Kidney (tissue), 14 donors: ENCODE results near the gene PARP9. TPM values are rescaled to one million over a fixed set of nuclear protein-coding genes. Genes with fewer than 3 reads are reported as not detected.

ENCODE experiments used
- DNase-seq, 5 donors: peaks; one replicate each; pipeline ENCODE4 v3.0.0-alpha.2; 2013 to 2020
- FAIRE-seq: peaks from 2 replicates; lab custom pipeline; 2012; peaks lifted over from hg19 to GRCh38; lab: Jason Lieb, UNC
- H3K27ac ChIP-seq, 2 donors: one replicate each; pipeline ENCODE4 v1.7.0; 2013; ENCODE audit warnings: low read depth in 2 of 2, low read length in 2 of 2, inconsistent platforms in 1 of 2
- H3K27me3 ChIP-seq: one replicate; pipeline ENCODE4 v1.7.1; 2013; ENCODE audit warnings: low read length, inconsistent platforms; ENCODE audit not compliant: control insufficient read depth, insufficient read depth
- H3K36me3 ChIP-seq, 3 donors: one replicate each; pipeline versions ENCODE4 v1.7.0 to v1.7.1; 2013; ENCODE audit warnings: low read length in 3 of 3, control low read depth in 1 of 3, inconsistent platforms in 1 of 3; ENCODE audit not compliant: insufficient read depth in 3 of 3, control insufficient read depth in 2 of 3
- H3K4me1 ChIP-seq, 3 donors: one replicate each; pipeline versions ENCODE4 v1.7.0 to v1.7.1; 2013; ENCODE audit warnings: low read length in 3 of 3, inconsistent platforms in 1 of 3, low read depth in 1 of 3; ENCODE audit not compliant: control insufficient read depth in 2 of 3, insufficient read depth in 2 of 3
- H3K4me3 ChIP-seq, 3 donors: one replicate each; pipeline versions ENCODE4 v1.7.0 to v1.8.1; 2013; ENCODE audit warnings: low read length in 3 of 3, control low read depth in 1 of 3, inconsistent platforms in 1 of 3
- H3K9ac ChIP-seq, 3 donors: one replicate each; pipeline versions ENCODE4 v1.7.0 to v1.7.1; 2013; ENCODE audit warnings: low read length in 3 of 3, control low read depth in 1 of 3, inconsistent platforms in 1 of 3
- H3K9me3 ChIP-seq, 3 donors: one replicate each; pipeline versions ENCODE4 v1.7.0 to v1.7.1; 2013; ENCODE audit warnings: low read length in 3 of 3, control low read depth in 1 of 3, inconsistent platforms in 1 of 3; ENCODE audit not compliant: control insufficient read depth in 2 of 3, insufficient read depth in 1 of 3
- intact Hi-C: fragments of 100-400 bp; cut with DNase I; formaldehyde crosslinking; loops from one replicate; pipeline ENCODE4 v1.11.1; 2022
- polyA plus RNA-seq: library from polyadenylated mRNA; stranded (reverse); fragments of 350-450 nt; fragmentation: Illumina TruSeq; extraction: RNeasy Lipid Tissue Mini Kit (QIAGEN cat#74804); gene quantifications from one replicate; pipeline ENCODE4 v1.2.3, GENCODE V29; 2014; ENCODE audit warnings: low read depth, low replicate concordance; ENCODE audit not compliant: insufficient read depth
- total RNA-seq: library from RNA; stranded (reverse); fragmentation: NEBNext Ultra II Directional; extraction: Animal tissue kit (Norgen Biotek cat#: 25700); gene quantifications from one replicate; pipeline ENCODE4 v1.2.1, GENCODE V29; 2021
- TF ChIP-seq, protein P1 (sequence below): IDR thresholded peaks from 3 replicates; pipeline ENCODE4 v1.5.1; 2012; ENCODE audit warnings: mild to moderate bottlenecking, moderate library complexity, borderline replicate concordance; ENCODE audit not compliant: insufficient read depth; ENCODE audit errors: extremely low read depth
- donor health status: control.
- donor health status: control.
- donor health status: control.
- donor health status: control.
- donor health status: control.
- donor health status: DM: yes; HTN: yes; CAD: no.
- donor health status: Normal renal cell carcinoma (clear cell type).

The PARP9 gene
- total and polyA plus RNA-seq, 2 donors from 2014 or later, result 27.8 to 54.0 TPM

GRCh38 chr3:122498152-122498551, 65.9 kb downstream of the PARP9 start:
- H3K4me3 ChIP-seq, result no peak overlapping the region
- H3K36me3 ChIP-seq, result peaks cover 0 to 5% (median 0%) of the 10 kb centered on the region in 3 donors
- no peaks in the 10 kb centered on the region for H3K27me3 ChIP-seq
- no peak for DNase-seq
- no peak overlapping the region for H3K9ac ChIP-seq
- FAIRE-seq, result no peak
- no peaks in the 10 kb centered on the region for H3K9me3 ChIP-seq
- intact Hi-C loops, result no loop called here
- TF ChIP-seq, protein P1, sequence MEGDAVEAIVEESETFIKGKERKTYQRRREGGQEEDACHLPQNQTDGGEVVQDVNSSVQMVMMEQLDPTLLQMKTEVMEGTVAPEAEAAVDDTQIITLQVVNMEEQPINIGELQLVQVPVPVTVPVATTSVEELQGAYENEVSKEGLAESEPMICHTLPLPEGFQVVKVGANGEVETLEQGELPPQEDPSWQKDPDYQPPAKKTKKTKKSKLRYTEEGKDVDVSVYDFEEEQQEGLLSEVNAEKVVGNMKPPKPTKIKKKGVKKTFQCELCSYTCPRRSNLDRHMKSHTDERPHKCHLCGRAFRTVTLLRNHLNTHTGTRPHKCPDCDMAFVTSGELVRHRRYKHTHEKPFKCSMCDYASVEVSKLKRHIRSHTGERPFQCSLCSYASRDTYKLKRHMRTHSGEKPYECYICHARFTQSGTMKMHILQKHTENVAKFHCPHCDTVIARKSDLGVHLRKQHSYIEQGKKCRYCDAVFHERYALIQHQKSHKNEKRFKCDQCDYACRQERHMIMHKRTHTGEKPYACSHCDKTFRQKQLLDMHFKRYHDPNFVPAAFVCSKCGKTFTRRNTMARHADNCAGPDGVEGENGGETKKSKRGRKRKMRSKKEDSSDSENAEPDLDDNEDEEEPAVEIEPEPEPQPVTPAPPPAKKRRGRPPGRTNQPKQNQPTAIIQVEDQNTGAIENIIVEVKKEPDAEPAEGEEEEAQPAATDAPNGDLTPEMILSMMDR, result no peak
- H3K27ac ChIP-seq, result no peak overlapping the region
- peaks cover 0 to 5% (median 0%) of the 10 kb centered on the region in 3 donors for H3K4me1 ChIP-seq

- Histone ChIP-seq H3K36me3 (peaks cover 0 to 8% (median 0%) of the 10 kb centered on the region in 3 donors), H3K4me3 (no peak overlapping the region), H3K4me1 (peaks cover 0 to 5% (median 0%) of the 10 kb centered on the region in 3 donors), H3K9ac (no peak overlapping the region), H3K9me3 (no peaks in the 10 kb centered on the region), H3K27me3 (no peaks in the 10 kb centered on the region), H3K27ac (no peak overlapping the region)
- FAIRE-seq, result no peak
- DNase-seq, result no peak
- intact Hi-C loops, result no loop called here
- TF ChIP-seq, protein P1, result no peak
Observed at GRCh38 chr3:122497425-122497824, 66.7 kb downstream of the PARP9 start.

GRCh38 chr3:122496508-122496907, 67.6 kb downstream of the PARP9 start:
- Histone ChIP-seq H3K4me3 (no peak overlapping the region), H3K9ac (no peak overlapping the region), H3K4me1 (no peaks in the 10 kb centered on the region), H3K27me3 (no peaks in the 10 kb centered on the region), H3K9me3 (no peaks in the 10 kb centered on the region), H3K36me3 (peaks cover 0 to 8% (median 0%) of the 10 kb centered on the region in 3 donors), H3K27ac (no peak overlapping the region)
- intact Hi-C loops, result no loop called here
- TF ChIP-seq, protein P1, result no peak
- no peak for FAIRE-seq
- DNase-seq, result no peak

DNA sequence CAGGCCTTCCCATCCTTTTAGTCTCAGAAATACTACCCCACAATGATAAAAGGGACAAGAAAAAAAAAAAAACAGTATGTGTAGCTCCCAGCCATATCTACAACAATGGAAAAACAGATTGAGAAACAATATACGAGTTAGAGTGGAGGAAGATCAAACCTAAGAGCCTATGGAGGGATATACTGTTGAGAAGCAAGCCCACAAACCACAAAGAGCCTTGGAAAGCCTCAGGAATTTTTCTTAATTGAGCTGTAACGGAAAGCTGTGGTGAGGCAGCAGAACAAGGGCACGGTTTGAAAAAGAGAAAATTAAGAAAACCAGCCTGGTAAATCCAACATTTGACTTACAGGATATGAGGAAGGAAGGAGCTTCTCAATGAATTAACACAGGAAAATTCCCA, 70.8 kb downstream of the PARP9 start:
- Histone ChIP-seq H3K27ac (no peak overlapping the region), H3K9me3 (no peaks in the 10 kb centered on the region), H3K36me3 (peaks cover 0 to 8% (median 2%) of the 10 kb centered on the region in 3 donors), H3K27me3 (no peaks in the 10 kb centered on the region), H3K4me1 (no peaks in the 10 kb centered on the region), H3K4me3 (no peak overlapping the region), H3K9ac (no peak overlapping the region)
- intact Hi-C loops, result no loop called here
- DNase-seq, result no peak
- TF ChIP-seq, protein P1, result no peak
- FAIRE-seq, result no peak
